ENCODE results near the gene LAMC1.
A peak's percentile ranks its signal among the peaks of the same experiment; 100 is the strongest.

The LAMC1 gene

DNA sequence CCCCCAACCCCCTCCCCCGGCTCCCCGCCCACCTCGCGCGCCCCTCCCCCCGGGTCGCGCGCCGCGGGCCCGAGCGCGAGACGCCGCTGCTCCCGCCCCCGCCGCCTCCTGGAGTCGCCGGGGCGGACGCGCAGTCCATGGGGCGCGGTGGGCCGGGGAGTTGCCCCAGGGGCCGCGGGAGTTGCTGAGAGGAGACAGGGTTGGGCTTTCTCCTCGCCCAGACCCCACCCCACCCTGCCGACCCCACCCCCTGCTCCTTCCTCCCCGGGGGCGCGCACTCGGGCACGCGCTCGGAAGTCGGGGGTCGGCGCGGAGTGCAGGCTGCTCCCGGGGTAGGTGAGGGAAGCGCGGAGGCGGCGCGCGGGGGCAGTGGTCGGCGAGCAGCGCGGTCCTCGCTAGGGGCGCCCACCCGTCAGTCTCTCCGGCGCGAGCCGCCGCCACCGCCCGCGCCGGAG, at the start of gene LAMC1:
LAMC1 (plus strand) TSS at position 275 of the 455 bp plus-strand sequence. CDS start 297 bp downstream, outside the sequence.
- Mint-ChIP-seq H3K36me3 (ENCODE audit: low read depth) (no peaks in the 10 kb centered on the region), H3K27ac (peak within 1 kb of the TSS; percentile 77)
- intact Hi-C loops (cut with micrococcal nuclease): no loop called here

DNA sequence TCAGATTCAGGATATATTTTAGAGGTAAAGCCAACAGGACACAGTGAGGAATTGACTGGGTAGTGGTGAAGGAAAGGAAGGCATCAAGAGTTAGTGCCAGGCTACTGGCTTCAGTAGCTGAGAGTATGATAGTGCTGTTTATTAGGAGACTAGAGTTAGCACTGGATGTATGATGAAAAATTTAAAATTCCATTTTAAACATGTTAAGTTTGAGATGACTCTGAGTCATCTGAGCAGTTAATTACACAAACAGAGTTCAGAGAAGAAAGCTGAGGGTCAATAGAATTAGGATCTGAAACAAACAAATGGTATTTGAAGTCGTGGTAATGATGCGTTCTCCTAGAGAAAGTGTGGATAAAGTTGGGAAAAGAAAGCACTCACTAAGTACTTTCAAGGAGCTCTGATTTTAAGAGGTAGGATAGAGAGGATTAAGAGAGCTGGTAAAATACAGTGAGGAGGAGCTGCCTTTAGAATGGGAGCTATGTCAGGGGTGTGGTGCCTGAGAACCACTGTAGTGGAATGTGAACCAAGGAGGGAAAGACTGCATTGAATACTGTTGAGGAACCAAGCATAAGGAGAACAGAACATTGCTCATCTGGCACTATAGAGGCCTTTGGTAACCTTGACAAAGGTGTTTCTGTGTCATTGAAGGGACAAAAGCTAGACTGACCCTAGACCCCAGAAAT, 48.6 kb upstream of the LAMC1 start:
- Mint-ChIP-seq H3K27me3 (no peaks in the 10 kb centered on the region), H3K4me3 (no peak overlapping the region), H3K27ac (no peak overlapping the region), H3K9me3 (no peaks in the 10 kb centered on the region), H3K36me3 (ENCODE audit: low read depth) (no peaks in the 10 kb centered on the region), H3K4me1 (ENCODE audit: low read depth) (no peaks in the 10 kb centered on the region)
- intact Hi-C loops (cut with micrococcal nuclease): no loop called here

More for the DNA sequence above, at the start of gene LAMC1:
- peak within 1 kb of the TSS; percentile 75 for H3K4me3 Mint-ChIP-seq
- peaks cover 31% of the 10 kb centered on the region for H3K4me1 Mint-ChIP-seq (ENCODE audit: low read depth)
- H3K9me3 Mint-ChIP-seq: no peaks in the 10 kb centered on the region
- peaks cover 56% of the 10 kb centered on the region for H3K27me3 Mint-ChIP-seq

GRCh38 chr1:182977480-182977879, 45.7 kb upstream of the LAMC1 start:
- H3K9me3 Mint-ChIP-seq: no peaks in the 10 kb centered on the region
- intact Hi-C loops (cut with micrococcal nuclease): no loop called here
- H3K4me3 Mint-ChIP-seq: no peak overlapping the region
- no peaks in the 10 kb centered on the region for H3K4me1 Mint-ChIP-seq (ENCODE audit: low read depth)
- H3K27me3 Mint-ChIP-seq: no peaks in the 10 kb centered on the region
- no peak overlapping the region for H3K27ac Mint-ChIP-seq
- no peaks in the 10 kb centered on the region for H3K36me3 Mint-ChIP-seq (ENCODE audit: low read depth)

DNA sequence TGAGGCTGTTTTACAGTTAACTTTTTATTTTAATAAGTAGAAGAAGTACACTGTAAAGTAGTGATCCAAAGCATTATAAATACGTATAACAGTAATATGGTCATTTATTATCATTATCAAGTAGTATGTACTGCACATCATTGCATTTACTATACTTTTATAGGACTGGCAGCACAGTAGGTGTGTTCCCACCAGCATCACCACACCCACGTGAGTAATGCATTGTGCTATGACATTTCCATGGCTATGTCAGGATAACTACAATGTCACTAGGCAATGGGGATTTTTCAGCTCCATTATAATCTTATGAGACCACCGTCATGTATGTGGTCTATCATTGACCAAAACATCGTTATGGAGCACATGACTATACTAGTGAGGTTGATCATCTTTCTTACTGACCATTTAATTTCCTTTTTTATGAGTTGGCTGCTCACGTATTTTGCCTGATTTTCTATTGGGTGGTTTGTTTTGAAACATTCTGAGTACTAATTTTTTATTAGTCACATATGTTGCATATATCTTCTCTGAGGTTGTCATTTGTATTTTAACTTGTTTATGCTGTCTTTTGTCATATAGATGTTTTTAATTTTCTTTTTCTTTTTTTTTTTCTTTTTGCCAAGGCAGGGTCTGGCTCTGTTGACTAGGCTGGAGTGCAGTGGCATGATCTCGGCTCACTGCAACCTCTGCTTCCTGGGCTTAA, 44.9 kb upstream of the LAMC1 start:
- no peaks in the 10 kb centered on the region for H3K36me3 Mint-ChIP-seq (ENCODE audit: low read depth)
- no peak overlapping the region for H3K27ac Mint-ChIP-seq
- no peaks in the 10 kb centered on the region for H3K4me1 Mint-ChIP-seq (ENCODE audit: low read depth)
- no peaks in the 10 kb centered on the region for H3K9me3 Mint-ChIP-seq
- no peak overlapping the region for H3K4me3 Mint-ChIP-seq
- H3K27me3 Mint-ChIP-seq: no peaks in the 10 kb centered on the region
- intact Hi-C loops (cut with micrococcal nuclease): no loop called here

DNA sequence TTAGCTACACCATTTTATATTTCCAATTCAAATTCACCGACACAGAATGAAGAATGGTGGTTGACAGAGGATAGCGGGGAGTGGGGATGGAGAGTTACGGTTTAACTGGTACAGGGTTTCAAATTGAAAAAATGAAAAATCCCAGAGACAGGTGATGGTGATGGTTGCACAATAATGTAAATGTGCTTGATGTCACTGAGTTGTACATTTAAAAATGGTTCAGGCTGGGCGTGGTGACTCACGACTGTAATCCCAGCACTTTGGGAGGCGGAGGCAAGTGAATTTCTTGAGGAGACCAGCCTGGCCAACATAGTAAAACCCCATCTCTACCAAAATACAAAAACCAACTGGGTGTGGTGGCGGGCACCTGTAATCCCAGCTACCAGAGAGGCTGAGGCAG, 39.1 kb upstream of the LAMC1 start:
- intact Hi-C loops (cut with micrococcal nuclease): no loop called here
- H3K4me1 Mint-ChIP-seq (ENCODE audit: low read depth): no peaks in the 10 kb centered on the region
- H3K4me3 Mint-ChIP-seq: no peak overlapping the region
- peaks cover 2% of the 10 kb centered on the region for H3K27me3 Mint-ChIP-seq
- no peaks in the 10 kb centered on the region for H3K36me3 Mint-ChIP-seq (ENCODE audit: low read depth)
- H3K27ac Mint-ChIP-seq: no peak overlapping the region
- no peaks in the 10 kb centered on the region for H3K9me3 Mint-ChIP-seq

DNA sequence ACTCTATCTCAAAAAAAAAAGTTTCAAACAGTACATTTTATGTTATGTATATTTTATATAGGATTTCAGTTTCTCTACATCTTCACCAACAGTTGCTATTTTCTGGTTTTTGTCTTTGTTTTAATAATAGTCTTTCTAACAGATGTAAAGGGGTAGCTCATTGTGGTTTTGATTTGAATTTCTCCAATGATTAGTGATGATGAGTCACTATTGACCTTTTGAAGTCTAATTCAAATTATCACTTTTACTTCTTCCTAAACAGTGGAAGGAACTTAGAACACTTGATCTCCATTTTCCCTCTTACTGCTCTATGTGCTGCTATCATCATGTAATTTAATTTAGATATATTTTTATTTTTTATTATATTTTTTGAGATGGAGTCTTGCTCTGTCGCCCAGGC, 38.6 kb upstream of the LAMC1 start:
- no peaks in the 10 kb centered on the region for H3K4me1 Mint-ChIP-seq (ENCODE audit: low read depth)
- H3K9me3 Mint-ChIP-seq: no peaks in the 10 kb centered on the region
- intact Hi-C loops (cut with micrococcal nuclease): no loop called here
- H3K4me3 Mint-ChIP-seq: no peak overlapping the region
- H3K27me3 Mint-ChIP-seq: peaks cover 2% of the 10 kb centered on the region
- no peak overlapping the region for H3K27ac Mint-ChIP-seq
- H3K36me3 Mint-ChIP-seq (ENCODE audit: low read depth): no peaks in the 10 kb centered on the region

DNA sequence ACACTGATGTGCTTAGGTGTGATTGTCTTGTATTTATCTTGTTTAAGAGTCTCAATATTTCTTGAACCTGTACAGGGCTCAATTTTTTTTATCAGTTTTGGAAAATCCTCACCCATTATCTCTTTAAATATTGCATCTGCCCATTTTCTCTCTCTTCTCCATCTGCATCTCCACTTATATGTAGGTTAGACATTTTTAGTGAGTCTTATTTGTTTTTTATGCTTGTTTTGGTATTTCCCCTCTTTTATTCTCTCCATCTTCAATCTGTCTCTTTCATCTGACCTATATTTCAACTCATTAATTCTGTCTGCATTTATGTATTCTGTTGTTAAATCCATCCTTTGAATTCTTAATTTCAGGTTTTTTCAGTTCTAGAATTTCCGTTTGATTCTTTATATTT, 37.3 kb upstream of the LAMC1 start:
- Mint-ChIP-seq H3K9me3 (no peaks in the 10 kb centered on the region), H3K4me3 (no peak overlapping the region)
- intact Hi-C loops (cut with micrococcal nuclease): no loop called here

GRCh38 chr1:182990413-182991144, 32.6 kb upstream of the LAMC1 start:
- intact Hi-C loops (cut with micrococcal nuclease): no loop called here
- Mint-ChIP-seq H3K9me3 (no peaks in the 10 kb centered on the region), H3K27ac (no peak overlapping the region), H3K4me1 (ENCODE audit: low read depth) (no peaks in the 10 kb centered on the region), H3K4me3 (no peak overlapping the region), H3K36me3 (ENCODE audit: low read depth) (no peaks in the 10 kb centered on the region), H3K27me3 (peaks cover 8% of the 10 kb centered on the region)

More for the DNA sequence above, 37.3 kb upstream of the LAMC1 start:
- H3K4me1 Mint-ChIP-seq (ENCODE audit: low read depth): no peaks in the 10 kb centered on the region
- H3K27ac Mint-ChIP-seq: no peak overlapping the region
- H3K27me3 Mint-ChIP-seq: peaks cover 8% of the 10 kb centered on the region
- H3K36me3 Mint-ChIP-seq (ENCODE audit: low read depth): no peaks in the 10 kb centered on the region

DNA sequence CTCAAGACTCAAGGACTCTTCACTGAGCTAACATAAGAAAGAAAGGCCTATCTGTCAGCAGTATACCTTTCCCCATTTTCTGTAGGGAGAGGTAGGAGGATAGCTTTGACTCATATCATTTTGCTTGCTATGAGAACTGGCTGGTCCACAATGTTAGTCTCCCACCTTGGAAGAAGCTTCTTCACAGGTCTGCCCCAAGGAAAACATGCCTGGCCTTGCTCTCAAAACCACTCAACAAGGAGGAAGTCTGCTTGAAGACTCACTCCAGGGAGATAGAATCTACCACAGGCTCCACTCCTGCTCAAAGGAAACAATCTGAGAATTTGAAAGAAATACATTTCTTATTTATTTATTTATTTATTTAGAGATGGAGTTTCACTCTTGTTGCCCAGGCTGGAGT, 29.5 kb upstream of the LAMC1 start:
- H3K9me3 Mint-ChIP-seq: no peaks in the 10 kb centered on the region
- no peak overlapping the region for H3K27ac Mint-ChIP-seq
- H3K4me3 Mint-ChIP-seq: no peak overlapping the region
- peaks cover 10% of the 10 kb centered on the region for H3K4me1 Mint-ChIP-seq (ENCODE audit: low read depth)
- H3K27me3 Mint-ChIP-seq: peaks cover 7% of the 10 kb centered on the region
- H3K36me3 Mint-ChIP-seq (ENCODE audit: low read depth): no peaks in the 10 kb centered on the region
- intact Hi-C loops (cut with micrococcal nuclease): no loop called here

DNA sequence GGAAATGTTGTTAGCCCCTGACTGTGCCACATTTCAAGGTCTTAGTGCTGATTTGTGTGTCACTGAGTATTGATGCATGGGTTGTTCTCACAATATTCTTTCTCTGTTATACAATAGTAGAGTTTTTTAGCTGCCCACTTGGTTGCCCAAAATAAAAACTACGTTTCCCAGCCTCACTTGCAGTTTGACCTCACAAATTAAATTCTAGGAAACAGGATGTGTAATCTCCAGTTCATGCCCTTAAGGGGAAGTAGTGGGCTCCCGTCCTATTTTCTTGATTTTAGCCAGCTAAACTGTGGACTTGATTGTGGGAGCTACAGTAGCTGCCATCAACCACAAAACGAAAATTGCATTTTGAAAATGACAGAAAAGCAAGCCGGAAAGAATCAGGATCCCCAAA, 27.3 kb upstream of the LAMC1 start:
- H3K27ac Mint-ChIP-seq: no peak overlapping the region
- H3K36me3 Mint-ChIP-seq (ENCODE audit: low read depth): no peaks in the 10 kb centered on the region
- no peak overlapping the region for H3K4me3 Mint-ChIP-seq
- intact Hi-C loops (cut with micrococcal nuclease): no loop called here
- no peaks in the 10 kb centered on the region for H3K9me3 Mint-ChIP-seq
- H3K4me1 Mint-ChIP-seq (ENCODE audit: low read depth): peaks cover 10% of the 10 kb centered on the region
- H3K27me3 Mint-ChIP-seq: no peaks in the 10 kb centered on the region

DNA sequence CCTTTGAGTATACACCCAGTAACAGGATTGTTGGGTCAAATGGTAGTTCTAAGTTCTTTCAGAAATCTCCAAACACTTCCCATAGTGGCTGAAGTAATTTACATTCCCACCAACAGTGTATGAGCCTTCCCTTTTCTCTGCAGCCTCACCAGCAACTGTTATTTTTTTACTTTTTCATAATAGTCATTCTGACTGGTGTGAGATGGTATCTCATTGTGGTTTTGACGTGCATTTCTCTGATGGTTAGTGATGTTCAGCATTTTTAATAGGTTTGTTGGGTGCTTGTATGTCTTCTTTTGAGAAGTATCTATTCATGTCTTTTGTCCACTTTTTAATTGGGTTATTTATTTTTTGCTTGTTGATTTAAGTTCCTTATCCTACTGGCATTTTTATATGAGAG, 26.4 kb upstream of the LAMC1 start:
- Mint-ChIP-seq H3K27me3 (peaks cover 5% of the 10 kb centered on the region), H3K9me3 (no peaks in the 10 kb centered on the region), H3K27ac (no peak overlapping the region), H3K4me1 (ENCODE audit: low read depth) (peaks cover 10% of the 10 kb centered on the region), H3K4me3 (no peak overlapping the region), H3K36me3 (ENCODE audit: low read depth) (no peaks in the 10 kb centered on the region)
- intact Hi-C loops (cut with micrococcal nuclease): no loop called here

GRCh38 chr1:182998482-182998881, 24.7 kb upstream of the LAMC1 start:
- Mint-ChIP-seq H3K36me3 (ENCODE audit: low read depth) (no peaks in the 10 kb centered on the region), H3K4me1 (ENCODE audit: low read depth) (peaks cover 10% of the 10 kb centered on the region), H3K27me3 (peaks cover 7% of the 10 kb centered on the region), H3K27ac (no peak overlapping the region), H3K4me3 (no peak overlapping the region), H3K9me3 (no peaks in the 10 kb centered on the region)
- intact Hi-C loops (cut with micrococcal nuclease): no loop called here

GRCh38 chr1:183000167-183000962, 22.9 kb upstream of the LAMC1 start:
- no peaks in the 10 kb centered on the region for H3K36me3 Mint-ChIP-seq (ENCODE audit: low read depth)
- peaks cover 10% of the 10 kb centered on the region for H3K4me1 Mint-ChIP-seq (ENCODE audit: low read depth)
- peaks cover 10% of the 10 kb centered on the region for H3K27me3 Mint-ChIP-seq
- no peak overlapping the region for H3K27ac Mint-ChIP-seq
- H3K4me3 Mint-ChIP-seq: no peak overlapping the region
- intact Hi-C loops (cut with micrococcal nuclease): no loop called here
- no peaks in the 10 kb centered on the region for H3K9me3 Mint-ChIP-seq
